Aorta (tissue), 5 donors: Measurements from ENCODE around the gene P2RX2. TPM values are rescaled to one million over a fixed set of nuclear protein-coding genes. Genes with fewer than 3 reads are reported as not detected.

Experiments
- ATAC-seq: fragments of 200-7000 bp; cut with Tn5 transposase; one replicate; pipeline ENCODE4 v1.9.1; 2022; ENCODE audit warnings: moderate library complexity; ENCODE audit not compliant: low FRiP score
- DNase-seq, 2 donors: peaks; one replicate each; pipeline ENCODE4 v3.0.0-alpha.2; 2020
- H3K27ac ChIP-seq, 2 donors: one replicate each; pipeline ENCODE4 v1.5.1; 2013; ENCODE audit warnings: low read length in 2 of 2, mild to moderate bottlenecking in 2 of 2, moderate library complexity in 2 of 2, control low read depth in 1 of 2, inconsistent platforms in 1 of 2, low read depth in 1 of 2
- H3K27me3 ChIP-seq, 2 donors: one replicate each; pipeline ENCODE4 v1.6.1; 2013; ENCODE audit warnings: control low read depth in 1 of 2, low read length in 1 of 2, mild to moderate bottlenecking in 1 of 2, moderate library complexity in 1 of 2; ENCODE audit not compliant: insufficient read depth in 2 of 2, control insufficient read depth in 1 of 2
- H3K36me3 ChIP-seq, 2 donors: one replicate each; pipeline ENCODE4 v1.6.1; 2013; ENCODE audit warnings: control low read depth in 1 of 2, low read length in 1 of 2, mild to moderate bottlenecking in 1 of 2; ENCODE audit not compliant: insufficient read depth in 2 of 2, control insufficient read depth in 1 of 2
- H3K4me1 ChIP-seq, 2 donors: one replicate each; pipeline ENCODE4 v1.6.1; 2013; ENCODE audit warnings: low read length in 2 of 2, control low read depth in 1 of 2, mild to moderate bottlenecking in 1 of 2, moderate library complexity in 1 of 2; ENCODE audit not compliant: insufficient read depth in 2 of 2, control insufficient read depth in 1 of 2
- H3K4me3 ChIP-seq, 2 donors: one replicate each; pipeline ENCODE4 v1.5.1; 2013; ENCODE audit warnings: low read length in 2 of 2, control low read depth in 1 of 2, mild to moderate bottlenecking in 1 of 2
- H3K9me3 ChIP-seq: one replicate; pipeline ENCODE4 v1.6.1; 2013; ENCODE audit warnings: mild to moderate bottlenecking, low read length; ENCODE audit not compliant: control insufficient read depth
- WGBS, 2 donors: extraction: QIAGEN DNeasy Blood & Tissue Kit; methylation state at CpG; one replicate each; pipeline ENCODE4 v1.1.7; 2013; 5-methylcytosine and 5-hydroxymethylcytosine counted together
- intact Hi-C, 2 donors: fragments of 100-400 bp; cut with DNase I; formaldehyde crosslinking; loops; one replicate each; pipeline versions ENCODE4 v1.14.2 to v1.15.0; 2022
- polyA plus RNA-seq, 2 donors: library from polyadenylated mRNA; stranded (reverse); fragments of 200-250 nt; gene quantifications; one replicate each; pipeline ENCODE4 v1.2.3, GENCODE V29; 2013
- total RNA-seq, 2 donors: library from RNA; stranded (reverse); fragmentation: NEBNext Ultra II Directional; extraction: Animal tissue kit (Norgen Biotek cat#: 25700); gene quantifications; one replicate each; pipeline ENCODE4 v1.2.1, GENCODE V29; 2021
- donor health status: healthy with polysubstance abuse.
- donor health status: Bipolar disorder and iron deficiency.
- donor health status: DM: no; HTN: no; CAD: no.
- donor health status: DM: no; HTN: no; CAD: no.
- donor health status: DM: yes; HTN: yes; CAD: no.

The P2RX2 gene
- total and polyA plus RNA-seq, 4 donors = 0.27 TPM; not detected in 3

DNA sequence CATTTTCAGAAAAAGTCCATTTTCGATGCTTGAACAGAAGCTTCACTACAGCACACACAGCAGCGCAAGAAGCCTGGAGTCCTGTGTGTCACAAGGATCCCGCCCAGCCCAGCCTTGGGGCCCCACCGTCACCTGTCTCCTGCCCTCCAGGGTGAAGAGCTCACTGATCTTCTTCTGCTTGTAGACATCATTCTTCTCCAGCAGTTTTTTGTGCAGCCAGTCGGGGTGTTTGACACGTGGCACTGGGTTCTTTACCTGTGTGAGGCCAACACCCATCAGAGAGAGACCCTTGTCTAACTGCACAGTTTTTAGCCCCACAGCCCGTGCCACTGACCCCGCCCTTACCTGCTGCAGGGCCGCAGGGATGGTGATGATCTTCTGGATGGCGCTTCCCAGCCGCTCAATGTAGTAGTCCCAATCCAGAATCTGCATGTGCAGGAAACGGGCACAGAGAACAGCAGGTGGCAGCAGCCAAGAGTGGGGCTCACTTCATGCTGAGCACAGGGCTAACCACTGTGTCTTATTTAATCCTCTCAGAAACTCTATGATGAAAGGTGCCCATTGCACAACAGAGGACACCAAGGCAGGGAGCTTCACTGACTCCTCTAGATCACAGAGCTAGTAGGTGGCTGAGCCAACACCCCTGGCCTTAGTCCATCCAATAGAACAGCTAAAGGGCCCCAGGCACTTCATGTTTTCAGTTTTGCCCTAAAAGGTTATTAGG lies 38.6 kb downstream of the P2RX2 start:
- DNase-seq (peak in 1 of 2 donors; percentile 9), ATAC-seq (no peak)
- H3K4me1 ChIP-seq = no peaks in the 10 kb centered on the region
- no peaks in the 10 kb centered on the region for H3K27me3 ChIP-seq
- no peak overlapping the region for H3K27ac ChIP-seq
- no peaks in the 10 kb centered on the region for H3K9me3 ChIP-seq
- no peak overlapping the region for H3K4me3 ChIP-seq
- peaks cover 0 to 22% of the 10 kb centered on the region in 2 donors for H3K36me3 ChIP-seq
- 96% methylated on average over 12 of the region's 12 CpGs for WGBS, 2 donors
- intact Hi-C loops = no loop called here

DNA sequence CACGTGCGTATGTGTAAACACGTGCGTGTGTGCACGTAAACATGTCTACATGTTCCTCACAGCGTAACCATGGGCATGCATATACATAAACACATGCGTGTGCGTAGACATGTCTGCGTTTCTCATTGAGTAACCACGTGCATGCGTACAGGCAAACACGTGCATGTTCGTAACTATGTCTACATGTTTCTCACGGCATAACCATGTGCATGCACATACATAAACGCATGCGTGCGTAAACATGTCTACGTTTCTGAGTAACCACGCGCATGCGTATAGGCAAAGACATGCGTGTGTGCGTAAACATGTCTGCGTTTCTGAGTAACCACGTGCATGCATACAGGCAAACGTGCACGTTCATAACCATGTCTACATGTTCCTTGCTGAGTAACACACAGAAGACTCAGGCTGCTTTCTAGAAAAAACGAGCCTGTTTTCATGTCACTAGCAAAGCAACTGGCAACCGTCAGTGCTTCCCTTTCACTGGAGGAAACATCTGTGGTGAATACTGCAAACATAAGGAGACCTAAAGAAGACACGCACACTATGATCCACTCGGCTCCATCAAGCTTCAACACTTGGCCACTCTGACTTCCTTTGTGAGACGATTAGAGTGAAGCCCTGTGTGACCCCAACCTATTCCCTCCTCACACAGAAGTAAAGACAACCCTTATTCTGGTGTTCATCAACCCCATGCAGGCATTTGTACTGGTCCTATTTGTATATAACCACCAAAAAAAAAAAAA lies 39.7 kb downstream of the P2RX2 start:
- WGBS, 2 donors = 93 to 94% methylated on average over 32 of the region's 32 CpGs
- Histone ChIP-seq H3K9me3 (no peaks in the 10 kb centered on the region), H3K36me3 (peaks cover 0 to 22% of the 10 kb centered on the region in 2 donors), H3K4me1 (no peaks in the 10 kb centered on the region), H3K27me3 (no peaks in the 10 kb centered on the region), H3K27ac (no peak overlapping the region), H3K4me3 (no peak overlapping the region)
- ATAC-seq (no peak), DNase-seq (peak in 1 of 2 donors; percentile 13)
- intact Hi-C loops = no loop called here

DNA sequence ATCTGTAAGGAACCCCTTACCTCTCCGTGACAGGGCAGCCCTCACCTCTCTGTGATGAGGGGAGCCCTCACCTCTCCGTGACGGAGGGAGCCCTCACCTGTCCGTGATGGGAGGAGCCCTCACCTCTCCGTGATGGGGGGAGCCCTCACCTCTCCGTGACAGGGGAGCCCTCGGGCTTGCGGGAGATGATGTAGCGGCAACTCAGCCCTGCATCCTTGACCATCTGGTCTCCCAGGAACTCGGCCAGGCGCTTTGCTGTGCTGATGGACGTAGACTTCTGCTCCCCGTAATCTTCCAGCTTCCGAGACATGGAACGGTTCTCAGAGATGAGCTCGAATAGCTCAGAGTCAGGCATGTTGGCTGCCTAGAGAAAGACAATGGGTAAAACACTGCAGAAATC lies 40.6 kb downstream of the P2RX2 start:
- H3K4me3 ChIP-seq = no peak overlapping the region
- H3K36me3 ChIP-seq = peaks cover 0 to 24% of the 10 kb centered on the region in 2 donors
- H3K9me3 ChIP-seq = no peaks in the 10 kb centered on the region
- peak in 1 of 2 donors; percentile 53 for DNase-seq
- 89 to 94% methylated on average over 16 of the region's 16 CpGs for WGBS, 2 donors
- H3K27me3 ChIP-seq = no peaks in the 10 kb centered on the region
- intact Hi-C loops = no loop called here
- H3K4me1 ChIP-seq = no peaks in the 10 kb centered on the region
- ATAC-seq = no peak
- H3K27ac ChIP-seq = no peak overlapping the region

DNA sequence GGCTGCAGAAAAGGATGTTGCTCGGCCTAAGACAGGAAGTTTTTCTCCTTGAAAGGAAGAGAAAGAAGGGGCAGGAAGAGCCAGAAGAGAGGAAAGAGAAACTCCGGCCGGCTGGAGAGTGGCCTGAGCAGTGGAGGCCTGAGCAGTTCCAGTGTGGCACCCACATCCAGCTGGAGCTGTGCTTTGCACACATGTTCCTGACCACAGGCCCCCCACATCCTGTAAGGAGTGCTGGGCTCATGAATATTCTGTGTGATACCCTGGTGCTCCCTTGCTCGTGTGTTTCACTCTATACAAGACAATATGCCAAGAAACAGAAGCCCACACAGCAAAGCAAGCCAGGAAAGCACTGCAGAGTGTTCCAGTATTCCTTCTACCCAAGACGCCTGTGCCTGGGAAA lies 41.5 kb downstream of the P2RX2 start:
- DNase-seq (peak in 1 of 2 donors; percentile 26), ATAC-seq (no peak)
- Histone ChIP-seq H3K9me3 (no peaks in the 10 kb centered on the region), H3K4me1 (no peaks in the 10 kb centered on the region), H3K36me3 (peaks cover 0 to 23% of the 10 kb centered on the region in 2 donors), H3K27me3 (no peaks in the 10 kb centered on the region), H3K4me3 (no peak overlapping the region), H3K27ac (no peak overlapping the region)
- intact Hi-C loops = no loop called here
- WGBS, 2 donors = 87 to 92% methylated on average over 5 of the region's 5 CpGs

DNA sequence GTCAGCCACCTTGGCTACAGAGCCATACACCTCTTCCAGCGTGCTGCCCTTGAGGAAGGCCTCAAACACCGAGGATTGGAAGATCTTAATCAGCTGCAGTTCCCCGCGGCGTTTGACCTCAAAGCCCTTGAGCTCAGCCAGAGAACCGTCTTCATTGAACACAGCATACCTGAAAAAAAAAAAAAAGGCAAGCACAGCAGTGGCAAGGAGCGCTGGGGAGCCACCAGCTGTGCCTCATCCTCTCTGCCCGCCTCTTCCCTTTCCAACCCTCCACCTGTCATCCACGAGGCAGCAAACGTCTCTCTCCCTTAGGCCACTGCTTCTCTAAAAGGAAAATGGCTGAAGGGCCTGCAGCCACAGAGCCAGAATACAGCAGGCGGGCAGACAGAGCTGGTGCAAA lies 42.4 kb downstream of the P2RX2 start:
- Histone ChIP-seq H3K4me1 (no peaks in the 10 kb centered on the region), H3K27me3 (no peaks in the 10 kb centered on the region), H3K27ac (no peak overlapping the region), H3K9me3 (no peaks in the 10 kb centered on the region), H3K4me3 (no peak overlapping the region), H3K36me3 (peaks cover 0 to 23% of the 10 kb centered on the region in 2 donors)
- DNase-seq = peak in 1 of 2 donors; percentile 44
- intact Hi-C loops = no loop called here
- 83 to 89% methylated on average over 11 of the region's 11 CpGs for WGBS, 2 donors
- no peak for ATAC-seq

DNA sequence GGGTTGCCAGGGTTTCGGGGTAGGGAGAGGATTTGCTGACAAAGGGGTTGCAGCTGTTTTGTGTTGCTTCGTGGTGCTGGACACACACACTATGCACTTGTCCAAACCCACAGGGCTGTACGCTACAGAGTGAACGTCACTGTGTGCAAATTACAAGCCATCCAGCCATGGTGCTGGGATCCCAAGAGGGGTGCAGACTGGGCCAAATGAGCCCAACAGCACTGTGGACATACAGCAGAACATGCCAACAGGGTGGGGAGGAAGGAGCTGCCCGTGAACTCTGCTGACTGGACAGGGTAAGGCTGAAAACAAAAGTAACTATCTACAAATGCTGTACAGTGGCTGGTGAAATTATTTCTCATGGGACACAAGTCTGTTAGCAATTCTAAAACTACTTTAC lies 43.4 kb downstream of the P2RX2 start:
- 83 to 90% methylated on average over 5 of the region's 5 CpGs for WGBS, 2 donors
- no peaks in the 10 kb centered on the region for H3K9me3 ChIP-seq
- intact Hi-C loops = no loop called here
- H3K36me3 ChIP-seq = peaks cover 0 to 22% of the 10 kb centered on the region in 2 donors
- ATAC-seq (no peak), DNase-seq (peak in 1 of 2 donors; percentile 26)
- no peaks in the 10 kb centered on the region for H3K27me3 ChIP-seq
- H3K4me1 ChIP-seq = no peaks in the 10 kb centered on the region
- no peak overlapping the region for H3K27ac ChIP-seq
- H3K4me3 ChIP-seq = no peak overlapping the region

GRCh38 chr12:132662901-132663755 lies 44.6 kb downstream of the P2RX2 start:
- no peaks in the 10 kb centered on the region for H3K27me3 ChIP-seq
- H3K9me3 ChIP-seq = no peaks in the 10 kb centered on the region
- peak in 1 of 2 donors; percentile 41 for DNase-seq
- H3K4me1 ChIP-seq = no peaks in the 10 kb centered on the region
- no peak for ATAC-seq
- H3K27ac ChIP-seq = no peak overlapping the region
- peaks cover 0 to 18% of the 10 kb centered on the region in 2 donors for H3K36me3 ChIP-seq
- H3K4me3 ChIP-seq = no peak overlapping the region
- 92% methylated on average over 29 of the region's 29 CpGs for WGBS, 2 donors
- intact Hi-C loops = no loop called here

- H3K4me1 ChIP-seq = no peaks in the 10 kb centered on the region
- H3K36me3 ChIP-seq = peaks cover 1 to 14% of the 10 kb centered on the region in 2 donors
- ATAC-seq = no peak
- 91 to 92% methylated on average over 20 to 21 of the region's 21 CpGs for whole genome bisulfite sequencing, 2 donors
- H3K4me3 ChIP-seq = no peak overlapping the region
- no peaks in the 10 kb centered on the region for H3K9me3 ChIP-seq
- DNase-seq = peak in 1 of 2 donors; percentile 66
- intact Hi-C loops = no loop called here
- no peaks in the 10 kb centered on the region for H3K27me3 ChIP-seq
- no peak overlapping the region for H3K27ac ChIP-seq
Measured at GRCh38 chr12:132664206-132665148, 45.9 kb downstream of the P2RX2 start.
